ENCODE measurements around the gene GPR68.

- no peak for TF ChIP-seq CTCF (conservative IDR thresholded peaks at IDR 0.05; ENCODE audit: low read length)
- no peak for TF ChIP-seq EZH2phosphoT487 (IDR thresholded peaks at IDR 0.05; ENCODE audit: borderline replicate concordance)
Measured at GRCh38 chr14:91238085-91238484, 6.4 kb downstream of the GPR68 start.
